ENCODE data around the gene ROBO3.

The ROBO3 gene

DNA sequence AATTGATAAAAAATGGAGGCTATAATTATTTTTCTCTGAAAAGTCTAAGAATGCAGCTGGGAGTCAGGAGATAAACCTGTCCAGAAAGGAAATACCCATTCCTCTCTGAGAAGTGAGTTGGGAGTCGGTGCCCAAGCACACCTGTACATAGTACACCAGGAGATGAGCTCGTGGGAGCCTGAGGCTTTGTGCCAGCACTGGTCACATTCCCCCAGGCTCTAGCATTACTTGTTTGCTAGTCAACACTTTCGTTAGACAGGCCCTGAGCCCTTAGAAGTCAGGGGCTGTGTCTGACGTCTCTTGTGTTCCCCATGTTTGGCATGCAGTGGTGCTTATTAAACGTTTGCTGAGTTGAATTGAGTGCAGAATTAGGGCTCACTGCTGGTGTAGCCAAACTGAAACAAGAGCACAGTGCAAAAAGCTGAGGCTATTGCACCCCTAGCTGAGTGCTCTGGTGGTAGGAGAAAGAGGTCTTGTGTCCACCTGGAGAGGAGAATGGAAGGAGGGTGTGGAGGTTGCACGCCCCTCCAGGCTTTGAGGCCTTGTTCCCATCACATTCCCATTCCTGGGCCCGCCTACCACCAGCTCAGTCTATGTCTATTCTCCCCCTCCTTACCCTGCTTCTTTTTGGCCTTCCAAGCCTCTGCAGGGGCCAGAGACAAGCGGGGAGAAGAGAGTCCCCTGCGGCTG lies 25.6 kb downstream of the ROBO3 start:
- Histone ChIP-seq H3K27me3 (replicated peaks in 2 of 5; ENCODE audit: control insufficient read depth in 4 of 5, insufficient read depth in 5 of 5, low read length in 4 of 5) (no peaks in the 10 kb centered on the region), H3K4me1 (ENCODE audit: control extremely low read depth in 1 of 4, control insufficient read depth in 4 of 4, insufficient read depth in 4 of 4, low read length in 3 of 4) (peaks cover 2 to 29% (median 13%) of the 10 kb centered on the region in 4 experiments), H3K4me3 (ENCODE audit: control insufficient read depth in 1 of 7, extremely low read depth in 1 of 7, insufficient read depth in 4 of 7, low read depth in 2 of 7, low read length in 6 of 7) (no peak overlapping the region), H3K27ac (ENCODE audit: insufficient read depth in 1 of 2, low read depth in 1 of 2, low read length in 2 of 2, poor library complexity in 1 of 2, severe bottlenecking in 2 of 2) (no peak overlapping the region), H3K36me3 (ENCODE audit: control insufficient read depth in 4 of 4, insufficient read depth in 4 of 4, low read length in 3 of 4) (peaks cover 0 to 66% (median 11%) of the 10 kb centered on the region in 4 experiments), H3K9me3 (ENCODE audit: control extremely low read depth in 1 of 5, control insufficient read depth in 4 of 5, insufficient read depth in 2 of 5, low read depth in 1 of 5, low read length in 4 of 5) (no peaks in the 10 kb centered on the region)
- WGBS (ENCODE audit: insufficient coverage): 100% methylated on average over 6 of the region's 9 CpGs
- ChIA-PET POLR2A (interaction anchor here (1.5 kb wide), 1 partner anchor 14 kb away, joined by 4 read pairs; no protein-coding TSS in a partner anchor), CTCF (interaction anchor here (1.1 to 5.3 kb wide), 5 partner anchors 9 to 24 kb away, joined by 3 to 39 read pairs (median 4); no protein-coding TSS in a partner anchor)
- no peak for DNase-seq

GRCh38 chr11:124891373-124891861 lies 26.2 kb downstream of the ROBO3 start:
- Histone ChIP-seq H3K9me3 (ENCODE audit: control extremely low read depth in 1 of 5, control insufficient read depth in 4 of 5, insufficient read depth in 2 of 5, low read depth in 1 of 5, low read length in 4 of 5) (no peaks in the 10 kb centered on the region), H3K4me1 (ENCODE audit: control extremely low read depth in 1 of 4, control insufficient read depth in 4 of 4, insufficient read depth in 4 of 4, low read length in 3 of 4) (peaks cover 2 to 35% (median 16%) of the 10 kb centered on the region in 4 experiments), H3K27me3 (replicated peaks in 2 of 5; ENCODE audit: control insufficient read depth in 4 of 5, insufficient read depth in 5 of 5, low read length in 4 of 5) (no peaks in the 10 kb centered on the region), H3K27ac (ENCODE audit: insufficient read depth in 1 of 2, low read depth in 1 of 2, low read length in 2 of 2, poor library complexity in 1 of 2, severe bottlenecking in 2 of 2) (no peak overlapping the region), H3K36me3 (ENCODE audit: control insufficient read depth in 4 of 4, insufficient read depth in 4 of 4, low read length in 3 of 4) (peaks cover 0 to 64% (median 11%) of the 10 kb centered on the region in 4 experiments), H3K4me3 (ENCODE audit: control insufficient read depth in 1 of 7, extremely low read depth in 1 of 7, insufficient read depth in 4 of 7, low read depth in 2 of 7, low read length in 6 of 7) (no peak overlapping the region)
- no peak for DNase-seq
- POLR2A ChIA-PET: interaction anchor here (1.5 kb wide), 1 partner anchor 15 kb away, joined by 4 read pairs; no protein-coding TSS in a partner anchor
- WGBS (ENCODE audit: insufficient coverage): 96% methylated on average over 12 of the region's 12 CpGs
- CTCF ChIA-PET: interaction anchor here (1.2 to 5.3 kb wide), 6 partner anchors 10 to 26 kb away, joined by 3 to 39 read pairs (median 4); partner anchors contain the start of gene ROBO3

DNA sequence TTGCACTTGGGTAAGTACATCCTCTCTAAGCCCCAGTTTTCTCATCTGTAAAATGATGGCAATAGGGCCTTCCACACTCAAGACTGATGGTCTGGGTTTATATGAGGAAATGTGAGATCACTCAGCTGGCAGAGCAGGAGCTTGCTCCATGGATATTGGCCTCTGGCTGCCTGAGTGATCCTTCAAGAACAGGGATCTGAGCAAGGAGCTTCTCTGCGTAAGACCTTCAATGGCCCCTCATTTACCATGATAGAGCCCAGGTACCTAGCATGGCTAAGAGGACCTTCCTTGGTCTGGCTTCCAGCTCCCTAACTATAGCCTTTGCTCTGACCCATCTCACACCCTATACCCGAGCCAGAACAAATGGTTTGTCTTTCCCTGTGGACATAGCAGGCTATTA lies 26.9 kb downstream of the ROBO3 start:
- Histone ChIP-seq H3K27ac (ENCODE audit: insufficient read depth in 1 of 2, low read depth in 1 of 2, low read length in 2 of 2, poor library complexity in 1 of 2, severe bottlenecking in 2 of 2) (no peak overlapping the region), H3K27me3 (replicated peaks in 2 of 5; ENCODE audit: control insufficient read depth in 4 of 5, insufficient read depth in 5 of 5, low read length in 4 of 5) (no peaks in the 10 kb centered on the region), H3K4me1 (ENCODE audit: control extremely low read depth in 1 of 4, control insufficient read depth in 4 of 4, insufficient read depth in 4 of 4, low read length in 3 of 4) (peaks cover 2 to 42% (median 22%) of the 10 kb centered on the region in 4 experiments), H3K4me3 (ENCODE audit: control insufficient read depth in 1 of 7, extremely low read depth in 1 of 7, insufficient read depth in 4 of 7, low read depth in 2 of 7, low read length in 6 of 7) (no peak overlapping the region), H3K36me3 (ENCODE audit: control insufficient read depth in 4 of 4, insufficient read depth in 4 of 4, low read length in 3 of 4) (peaks cover 0 to 57% (median 11%) of the 10 kb centered on the region in 4 experiments), H3K9me3 (ENCODE audit: control extremely low read depth in 1 of 5, control insufficient read depth in 4 of 5, insufficient read depth in 2 of 5, low read depth in 1 of 5, low read length in 4 of 5) (no peaks in the 10 kb centered on the region)
- CTCF ChIA-PET: interaction anchor here (1.0 to 5.3 kb wide), 6 partner anchors 11 to 54 kb away, joined by 3 to 39 read pairs (median 4); partner anchors contain the start of gene ROBO3
- DNase-seq: no peak
- POLR2A ChIA-PET: interaction anchor here (2.0 kb wide), 1 partner anchor 16 kb away, joined by 5 read pairs; no protein-coding TSS in a partner anchor
- WGBS (ENCODE audit: insufficient coverage): 100% methylated on average over 2 of the region's 2 CpGs

DNA sequence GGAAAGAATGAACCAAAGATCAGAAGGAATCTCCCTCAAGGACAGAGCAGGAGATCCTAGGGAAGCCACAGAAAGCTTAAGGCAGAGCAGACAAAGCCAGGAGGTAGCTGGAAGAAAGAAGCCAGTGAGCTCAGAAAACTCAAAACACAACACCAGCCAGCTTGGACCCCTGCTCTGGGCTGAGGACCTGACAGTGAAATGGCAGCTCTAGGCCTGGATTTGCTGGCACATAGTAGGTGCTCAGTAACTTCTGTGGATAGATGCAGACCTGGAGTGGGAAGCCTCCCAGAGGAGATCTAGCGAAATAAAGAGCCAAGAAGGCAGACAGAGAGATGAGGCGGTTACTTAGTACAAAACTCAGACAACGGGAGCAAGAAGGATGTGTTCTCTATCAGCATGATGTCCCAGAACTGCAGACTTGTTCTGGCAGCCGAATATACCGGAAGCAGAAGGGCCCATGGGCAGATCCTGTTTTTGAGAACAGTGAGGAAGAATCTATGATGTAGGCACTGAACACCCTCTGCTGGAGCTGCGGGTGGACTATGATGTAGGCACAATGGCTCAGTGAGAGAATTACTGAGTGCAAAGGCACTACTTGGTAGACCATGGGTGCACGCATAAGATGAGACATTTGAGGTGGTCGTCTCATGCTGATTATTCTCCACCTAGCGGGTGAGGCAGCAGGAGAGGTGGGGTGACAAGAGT lies 27.7 kb downstream of the ROBO3 start:
- peaks cover 0 to 53% (median 7%) of the 10 kb centered on the region in 4 experiments for H3K36me3 ChIP-seq (ENCODE audit: control insufficient read depth in 4 of 4, insufficient read depth in 4 of 4, low read length in 3 of 4)
- H3K27me3 ChIP-seq (replicated peaks in 2 of 5; ENCODE audit: control insufficient read depth in 4 of 5, insufficient read depth in 5 of 5, low read length in 4 of 5): no peaks in the 10 kb centered on the region
- no peak overlapping the region for H3K4me3 ChIP-seq (ENCODE audit: control insufficient read depth in 1 of 7, extremely low read depth in 1 of 7, insufficient read depth in 4 of 7, low read depth in 2 of 7, low read length in 6 of 7)
- WGBS (ENCODE audit: insufficient coverage): 54% methylated on average over 8 of the region's 9 CpGs
- ChIA-PET POLR2A (interaction anchor here (1.0 to 2.0 kb wide), 2 partner anchors 11 to 17 kb away, joined by 3 to 5 read pairs; no protein-coding TSS in a partner anchor), CTCF (interaction anchor here (1.0 to 5.3 kb wide), 6 partner anchors 10 to 55 kb away, joined by 3 to 39 read pairs (median 4); partner anchors contain the start of gene ROBO3)
- H3K27ac ChIP-seq (ENCODE audit: insufficient read depth in 1 of 2, low read depth in 1 of 2, low read length in 2 of 2, poor library complexity in 1 of 2, severe bottlenecking in 2 of 2): peak overlapping the region in 1 of 2 experiments; percentile 30
- H3K9me3 ChIP-seq (ENCODE audit: control extremely low read depth in 1 of 5, control insufficient read depth in 4 of 5, insufficient read depth in 2 of 5, low read depth in 1 of 5, low read length in 4 of 5): no peaks in the 10 kb centered on the region
- H3K4me1 ChIP-seq (ENCODE audit: control extremely low read depth in 1 of 4, control insufficient read depth in 4 of 4, insufficient read depth in 4 of 4, low read length in 3 of 4): peaks cover 2 to 50% (median 29%) of the 10 kb centered on the region in 4 experiments
- DNase-seq: peak; percentile 58 to 86 (median 78)

DNA sequence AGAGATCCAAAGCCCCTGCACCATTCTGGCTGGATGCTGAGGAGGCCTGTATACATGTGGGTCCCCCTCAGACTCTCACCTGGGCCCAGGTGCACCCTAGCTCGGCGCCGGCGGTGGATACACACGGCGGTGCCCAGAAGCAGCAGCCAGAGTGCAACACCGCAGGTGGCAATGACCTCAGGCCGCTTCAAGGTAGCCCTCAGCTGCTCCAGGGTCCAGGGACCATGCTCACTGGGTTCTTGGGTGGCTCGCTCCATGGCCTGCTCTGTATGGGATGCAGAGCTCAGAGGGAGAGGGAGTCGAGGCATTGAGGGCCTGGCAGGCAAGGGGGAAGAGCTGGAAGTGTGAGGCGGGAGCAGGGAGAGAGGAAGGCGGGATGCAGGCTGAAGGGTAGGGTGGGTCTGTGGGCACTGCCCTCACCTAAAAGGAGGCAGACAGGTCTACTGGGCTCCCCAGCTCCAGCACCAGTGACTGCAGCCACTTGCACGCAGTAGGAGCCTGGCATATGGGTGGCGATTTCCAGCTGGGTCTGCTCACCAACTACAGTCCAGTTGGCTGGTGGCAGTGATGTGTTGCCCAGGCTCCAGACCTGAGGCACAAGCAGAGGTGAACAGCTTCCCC lies 28.7 kb downstream of the ROBO3 start:
- 98% methylated on average over 12 of the region's 14 CpGs for WGBS (ENCODE audit: insufficient coverage)
- POLR2A ChIA-PET: interaction anchor here (2.0 kb wide), 1 partner anchor 18 kb away, joined by 5 read pairs; no protein-coding TSS in a partner anchor
- DNase-seq: no peak

GRCh38 chr11:124894606-124895430 lies 29.6 kb downstream of the ROBO3 start:
- Histone ChIP-seq H3K36me3 (ENCODE audit: control insufficient read depth in 4 of 4, insufficient read depth in 4 of 4, low read length in 3 of 4) (peaks cover 0 to 45% (median 2%) of the 10 kb centered on the region in 4 experiments), H3K9me3 (ENCODE audit: control extremely low read depth in 1 of 5, control insufficient read depth in 4 of 5, insufficient read depth in 2 of 5, low read depth in 1 of 5, low read length in 4 of 5) (no peaks in the 10 kb centered on the region), H3K27ac (ENCODE audit: insufficient read depth in 1 of 2, low read depth in 1 of 2, low read length in 2 of 2, poor library complexity in 1 of 2, severe bottlenecking in 2 of 2) (peak overlapping the region in 1 of 2 experiments; percentile 22), H3K4me1 (ENCODE audit: control extremely low read depth in 1 of 4, control insufficient read depth in 4 of 4, insufficient read depth in 4 of 4, low read length in 3 of 4) (peaks cover 2 to 62% (median 40%) of the 10 kb centered on the region in 4 experiments), H3K27me3 (replicated peaks in 2 of 5; ENCODE audit: control insufficient read depth in 4 of 5, insufficient read depth in 5 of 5, low read length in 4 of 5) (no peaks in the 10 kb centered on the region), H3K4me3 (ENCODE audit: control insufficient read depth in 1 of 7, extremely low read depth in 1 of 7, insufficient read depth in 4 of 7, low read depth in 2 of 7, low read length in 6 of 7) (no peak overlapping the region)
- ChIA-PET POLR2A (interaction anchor here (0.6 kb wide), 2 partner anchors 985 to 1927 kb away, joined by 3 to 4 read pairs; no protein-coding TSS in a partner anchor), CTCF (interaction anchor here (0.6 to 5.3 kb wide), 3 partner anchors 13 to 98 kb away, joined by 3 to 39 read pairs (median 19); no protein-coding TSS in a partner anchor)
- DNase-seq: no peak
- WGBS (ENCODE audit: insufficient coverage): 88% methylated on average over 4 of the region's 4 CpGs

More for the DNA sequence above, 28.7 kb downstream of the ROBO3 start:
- CTCF ChIA-PET: interaction anchor here (0.6 to 5.3 kb wide), 3 partner anchors 12 to 99 kb away, joined by 3 to 39 read pairs (median 19); no protein-coding TSS in a partner anchor
- Histone ChIP-seq H3K27me3 (replicated peaks in 2 of 5; ENCODE audit: control insufficient read depth in 4 of 5, insufficient read depth in 5 of 5, low read length in 4 of 5) (no peaks in the 10 kb centered on the region), H3K36me3 (ENCODE audit: control insufficient read depth in 4 of 4, insufficient read depth in 4 of 4, low read length in 3 of 4) (peaks cover 0 to 50% (median 3%) of the 10 kb centered on the region in 4 experiments), H3K4me3 (ENCODE audit: control insufficient read depth in 1 of 7, extremely low read depth in 1 of 7, insufficient read depth in 4 of 7, low read depth in 2 of 7, low read length in 6 of 7) (no peak overlapping the region), H3K9me3 (ENCODE audit: control extremely low read depth in 1 of 5, control insufficient read depth in 4 of 5, insufficient read depth in 2 of 5, low read depth in 1 of 5, low read length in 4 of 5) (no peaks in the 10 kb centered on the region), H3K4me1 (ENCODE audit: control extremely low read depth in 1 of 4, control insufficient read depth in 4 of 4, insufficient read depth in 4 of 4, low read length in 3 of 4) (peaks cover 2 to 60% (median 39%) of the 10 kb centered on the region in 4 experiments), H3K27ac (ENCODE audit: insufficient read depth in 1 of 2, low read depth in 1 of 2, low read length in 2 of 2, poor library complexity in 1 of 2, severe bottlenecking in 2 of 2) (peak overlapping the region in 1 of 2 experiments; percentile 32)
